Sigmoid colon (tissue), 7 donors: ENCODE results near the gene DNM2. TPM values are rescaled to one million over a fixed set of nuclear protein-coding genes. Genes with fewer than 3 reads are reported as not detected.

Source experiments
- DNase-seq: peaks from one replicate; pipeline ENCODE4 v3.0.0-alpha.2; 2019
- H3K27ac ChIP-seq, 4 donors: fragments of 200-600 bp; sonication (generic); one replicate each; pipeline ENCODE4 v1.5.1; 2016 to 2019; ENCODE audit warnings: mild to moderate bottlenecking in 1 of 4
- H3K27me3 ChIP-seq, 3 donors: fragments of 200-600 bp; sonication (generic); one replicate each; pipeline ENCODE4 v1.5.1; 2019; ENCODE audit warnings: mild to moderate bottlenecking in 1 of 3
- H3K36me3 ChIP-seq, 4 donors: fragments of 200-600 bp; sonication (generic); one replicate each; pipeline ENCODE4 v1.5.1; 2016 to 2019
- H3K4me1 ChIP-seq, 4 donors: fragments of 200-600 bp; sonication (generic); one replicate each; pipeline ENCODE4 v1.5.1; 2017 to 2019
- H3K4me3 ChIP-seq, 4 donors: fragments of 200-600 bp; sonication (generic); one replicate each; pipeline ENCODE4 v1.5.1; 2017 to 2019; ENCODE audit warnings: mild to moderate bottlenecking in 2 of 4, moderate library complexity in 1 of 4
- H3K9me3 ChIP-seq, 4 donors: fragments of 200-600 bp in 3 of 4; sonication (generic) in 3 of 4; one replicate each; pipeline versions ENCODE4 v1.5.1 to v1.6.1; 2013 to 2019
- CTCF ChIP-seq, 4 experiments: fragments of 450-650 bp in 3 of 4; fragments of 200-600 bp in 1 of 4; IDR thresholded peaks; one replicate each; pipeline ENCODE4 v1.5.1; 2016 to 2019; ENCODE audit warnings: antibody characterized with exemption in 4 of 4, mild to moderate bottlenecking in 3 of 4, moderate library complexity in 2 of 4
- EP300 ChIP-seq, 4 donors: sonication (generic); formaldehyde crosslinking; IDR thresholded peaks; one replicate each; pipeline ENCODE4 v1.6.1; 2017; ENCODE audit warnings: antibody characterized with exemption in 4 of 4
- POLR2A ChIP-seq, 2 donors: fragments of 450-650 bp; IDR thresholded peaks; one replicate each; pipeline ENCODE4 v1.6.1; 2016; ENCODE audit warnings: antibody characterized with exemption in 2 of 2, mild to moderate bottlenecking in 2 of 2, moderate library complexity in 2 of 2
- POLR2AphosphoS5 ChIP-seq, 4 donors: sonication (generic); formaldehyde crosslinking; IDR thresholded peaks; one replicate each; pipeline ENCODE4 v1.6.1; 2017; ENCODE audit warnings: antibody characterized with exemption in 4 of 4
- WGBS, 2 donors: extraction: QIAGEN DNeasy Blood & Tissue Kit; methylation state at CpG; one replicate each; pipeline ENCODE4 v1.1.7; 2013; 5-methylcytosine and 5-hydroxymethylcytosine counted together
- intact Hi-C: fragments of 100-400 bp; cut with DNase I; formaldehyde crosslinking; loops from one replicate; pipeline ENCODE4 v1.15.1; 2023
- polyA plus RNA-seq, 3 donors: library from polyadenylated mRNA; stranded (reverse); fragments of 200-250 nt; gene quantifications; one replicate each; pipeline ENCODE4 v1.2.3, GENCODE V29; 2013
- total RNA-seq, 4 donors: library from RNA; depleted of rRNA; stranded (reverse); fragments of >200 nt; gene quantifications; one replicate each; pipeline ENCODE4 v1.1.0, GENCODE V29; 2016
- donor health status: healthy with polysubstance abuse.
- donor health status: Bipolar disorder and iron deficiency.
- donor health status: healthy.

The DNM2 gene
- total and polyA plus RNA-seq, 7 donors = 53.2 to 326 (median 96.7) TPM

GRCh38 chr19:10796653-10797052, 78.8 kb downstream of the DNM2 start:
- H3K4me1 ChIP-seq = peaks cover 0 to 7% (median 0%) of the 10 kb centered on the region in 4 donors
- no peak overlapping the region for H3K27ac ChIP-seq
- 95% methylated on average over 19 of the region's 19 CpGs for WGBS, 2 donors
- no peak overlapping the region for H3K4me3 ChIP-seq
- peaks cover 31 to 98% (median 50%) of the 10 kb centered on the region in 4 donors for H3K36me3 ChIP-seq
- no peaks in the 10 kb centered on the region for H3K9me3 ChIP-seq
- intact Hi-C loops = no loop called here
- no peaks in the 10 kb centered on the region for H3K27me3 ChIP-seq
- TF ChIP-seq EP300 (IDR thresholded peaks at IDR 0.05) (no peak), POLR2AphosphoS5 (IDR thresholded peaks at IDR 0.05) (no peak), POLR2A (IDR thresholded peaks at IDR 0.05) (no peak), CTCF (IDR thresholded peaks at IDR 0.05) (no peak)
- DNase-seq = no peak

GRCh38 chr19:10797078-10797477, 79.2 kb downstream of the DNM2 start:
- Histone ChIP-seq H3K4me3 (no peak overlapping the region), H3K4me1 (peaks cover 0 to 7% (median 0%) of the 10 kb centered on the region in 4 donors), H3K36me3 (peaks cover 34 to 98% (median 50%) of the 10 kb centered on the region in 4 donors), H3K27me3 (no peaks in the 10 kb centered on the region), H3K9me3 (no peaks in the 10 kb centered on the region), H3K27ac (no peak overlapping the region)
- intact Hi-C loops = no loop called here
- no peak for TF ChIP-seq EP300 (IDR thresholded peaks at IDR 0.05)
- TF ChIP-seq POLR2A (IDR thresholded peaks at IDR 0.05) = no peak
- TF ChIP-seq CTCF (IDR thresholded peaks at IDR 0.05) = no peak
- TF ChIP-seq POLR2AphosphoS5 (IDR thresholded peaks at IDR 0.05) = no peak
- no peak for DNase-seq
- WGBS, 2 donors = 78 to 85% methylated on average over 14 of the region's 14 CpGs

GRCh38 chr19:10797541-10798256, 79.8 kb downstream of the DNM2 start:
- Histone ChIP-seq H3K4me1 (peaks cover 0 to 7% (median 0%) of the 10 kb centered on the region in 4 donors), H3K9me3 (no peaks in the 10 kb centered on the region), H3K27me3 (no peaks in the 10 kb centered on the region), H3K4me3 (no peak overlapping the region), H3K27ac (no peak overlapping the region), H3K36me3 (peaks cover 40 to 98% (median 52%) of the 10 kb centered on the region in 4 donors)
- DNase-seq = no peak
- intact Hi-C loops = no loop called here
- WGBS, 2 donors = 75 to 82% methylated on average over 19 of the region's 19 CpGs
- no peak for TF ChIP-seq CTCF (IDR thresholded peaks at IDR 0.05)
- TF ChIP-seq POLR2A (IDR thresholded peaks at IDR 0.05) = no peak
- TF ChIP-seq POLR2AphosphoS5 (IDR thresholded peaks at IDR 0.05) = no peak
- TF ChIP-seq EP300 (IDR thresholded peaks at IDR 0.05) = no peak

- 84 to 90% methylated on average over 9 of the region's 9 CpGs for WGBS, 2 donors
- H3K9me3 ChIP-seq = no peaks in the 10 kb centered on the region
- DNase-seq = no peak
- no peaks in the 10 kb centered on the region for H3K27me3 ChIP-seq
- intact Hi-C loops = no loop called here
- TF ChIP-seq POLR2A (IDR thresholded peaks at IDR 0.05) (no peak), EP300 (IDR thresholded peaks at IDR 0.05) (no peak), CTCF (IDR thresholded peaks at IDR 0.05) (no peak), POLR2AphosphoS5 (IDR thresholded peaks at IDR 0.05) (no peak)
- H3K4me1 ChIP-seq = peaks cover 0 to 7% (median 0%) of the 10 kb centered on the region in 4 donors
- peaks cover 37 to 98% (median 54%) of the 10 kb centered on the region in 4 donors for H3K36me3 ChIP-seq
- no peak overlapping the region for H3K4me3 ChIP-seq
- H3K27ac ChIP-seq = peak overlapping the region in 1 of 4 donors; percentile 37
Observed at GRCh38 chr19:10800488-10800887, 82.6 kb downstream of the DNM2 start.
